Endothelial cell of umbilical vein (primary cell): Measurements from ENCODE around the gene TEF.

Source experiments
- CTCF ChIP-seq, 2 donors: IDR thresholded peaks; 1 replicate in 1 of 2; 2 replicates in 1 of 2; pipeline ENCODE4 v1.5.1; 2011; ENCODE audit warnings: low read length in 2 of 2, mild to moderate bottlenecking in 2 of 2, moderate library complexity in 2 of 2, control low read depth in 1 of 2, inconsistent platforms in 1 of 2, low read depth in 1 of 2; ENCODE audit not compliant: insufficient read depth in 1 of 2; ENCODE audit errors: extremely low read depth in 1 of 2
- EZH2 ChIP-seq: IDR thresholded peaks from 2 replicates; pipeline ENCODE4 v1.6.1; 2012; ENCODE audit warnings: borderline replicate concordance, low read depth, mild to moderate bottlenecking, moderate library complexity, low read length, inconsistent platforms; ENCODE audit not compliant: severe bottlenecking
- FOS ChIP-seq: IDR thresholded peaks from 2 replicates; pipeline ENCODE4 v1.6.1; 2011; ENCODE audit warnings: mild to moderate bottlenecking, low read length, moderate library complexity, borderline replicate concordance; ENCODE audit not compliant: insufficient read depth
- GATA2 ChIP-seq: IDR thresholded peaks from 2 replicates; pipeline ENCODE4 v1.7.0; 2011; ENCODE audit warnings: low read depth, mild to moderate bottlenecking, moderate library complexity, mixed read lengths, low read length; ENCODE audit not compliant: insufficient read length, insufficient read depth
- JUN ChIP-seq: IDR thresholded peaks from 2 replicates; pipeline ENCODE4 v1.6.1; 2011; ENCODE audit warnings: borderline replicate concordance, low read depth; ENCODE audit not compliant: insufficient read length, insufficient read depth
- MAX ChIP-seq: IDR thresholded peaks from 2 replicates; pipeline ENCODE4 v1.6.1; 2011; ENCODE audit not compliant: insufficient read depth, insufficient read length
- MYC ChIP-seq: IDR thresholded peaks from one replicate; pipeline ENCODE4 v1.6.1; 2011; ENCODE audit warnings: mild to moderate bottlenecking, low read depth, low read length
- POLR2A ChIP-seq: IDR thresholded peaks from 2 replicates; pipeline ENCODE4 v1.6.1; 2012; ENCODE audit warnings: low read depth, mild to moderate bottlenecking, control low read depth, low read length
- POLR2AphosphoS5 ChIP-seq: IDR thresholded peaks from 2 replicates; pipeline ENCODE4 v1.6.1; 2012; ENCODE audit warnings: low read depth, mild to moderate bottlenecking, control low read depth, low read length, moderate library complexity; ENCODE audit not compliant: insufficient read depth

- no peak for TF ChIP-seq POLR2A
- TF ChIP-seq EZH2: no peak
- TF ChIP-seq CTCF (IDR thresholded peaks at IDR 0.05; ENCODE audit: extremely low read depth in 1 of 2, insufficient read depth in 1 of 2, low read depth in 1 of 2, low read length in 2 of 2): peak; percentile 30 to 66
- no peak for TF ChIP-seq JUN
- TF ChIP-seq POLR2AphosphoS5: peak; percentile 63
- peak; percentile 92 for TF ChIP-seq MAX
- TF ChIP-seq MYC: peak; percentile 77
- TF ChIP-seq FOS: no peak
- TF ChIP-seq GATA2: no peak
These were observed 14.6 kb upstream of the TEF start for GRCh38 chr22:41367039-41367679.
